M059J (cell line): ENCODE measurements around the gene EFR3B. TPM values are rescaled to one million over a fixed set of nuclear protein-coding genes. Genes with fewer than 3 reads are reported as not detected.
A peak's percentile ranks its signal among the peaks of the same experiment; 100 is the strongest.

Experiments
- DNase-seq: peaks from one replicate; pipeline ENCODE4 v3.0.0-alpha.2; 2012; ENCODE audit warnings: low read depth
- total RNA-seq: library from RNA; depleted of rRNA; stranded (reverse); fragments of >200 nt; shearing (Covaris generic); gene quantifications from 2 replicates; pipeline ENCODE4 v1.2.3, GENCODE V29; 2014

EFR3B gene
- total RNA-seq, 1 experiment from 2014 or later = 0.42 TPM

GRCh38 chr2:25034081-25034480 lies 7.8 kb upstream of the EFR3B start:
- DNase-seq = no peak

- DNase-seq = peak; percentile 26
Observed at GRCh38 chr2:25035537-25036220, 6.2 kb upstream of the EFR3B start.

GRCh38 chr2:25036221-25036559 lies 5.7 kb upstream of the EFR3B start:
- DNase-seq = no peak

- DNase-seq = no peak
Observed at GRCh38 chr2:25039126-25039525, 2.8 kb upstream of the EFR3B start.

GRCh38 chr2:25041307-25041927 lies 459 bp upstream of the EFR3B start:
- DNase-seq = peak; percentile 67

GRCh38 chr2:25042321-25043240 lies 705 bp downstream of the EFR3B start:
- DNase-seq = peak; percentile 41

GRCh38 chr2:25043241-25043867 lies 1.5 kb downstream of the EFR3B start:
- peak; percentile 82 for DNase-seq

GRCh38 chr2:25044011-25044410 lies 2.1 kb downstream of the EFR3B start:
- DNase-seq = no peak

GRCh38 chr2:25044990-25045389 lies 3.1 kb downstream of the EFR3B start:
- no peak for DNase-seq

- no peak for DNase-seq
Observed at GRCh38 chr2:25049422-25049821, 7.5 kb downstream of the EFR3B start.

GRCh38 chr2:25050128-25050527 lies 8.3 kb downstream of the EFR3B start:
- DNase-seq = no peak

GRCh38 chr2:25053041-25053440 lies 11.2 kb downstream of the EFR3B start:
- DNase-seq = no peak

GRCh38 chr2:25054720-25055119 lies 12.8 kb downstream of the EFR3B start:
- no peak for DNase-seq

- no peak for DNase-seq
Observed at GRCh38 chr2:25055376-25055920, 13.6 kb downstream of the EFR3B start.

GRCh38 chr2:25056098-25056821 lies 14.4 kb downstream of the EFR3B start:
- DNase-seq = no peak

GRCh38 chr2:25062511-25062917 lies 20.6 kb downstream of the EFR3B start:
- DNase-seq = no peak

GRCh38 chr2:25063876-25064660 lies 22.2 kb downstream of the EFR3B start:
- DNase-seq = peak; percentile 15

- DNase-seq = no peak
Observed at GRCh38 chr2:25065768-25066167, 23.9 kb downstream of the EFR3B start.

- no peak for DNase-seq
Observed at GRCh38 chr2:25066455-25066854, 24.6 kb downstream of the EFR3B start.

GRCh38 chr2:25068217-25068616 lies 26.3 kb downstream of the EFR3B start:
- DNase-seq = no peak
